Keratinocyte (primary cell): ENCODE results near the gene ACVR1.

Experiments used
- EZH2 ChIP-seq: IDR thresholded peaks from one replicate; pipeline ENCODE4 v1.6.1; 2012; ENCODE audit warnings: inconsistent platforms, mild to moderate bottlenecking, low read length, moderate library complexity
- TF ChIP-seq, protein P1 (sequence below), 3 experiments: IDR thresholded peaks in 1 of 3; conservative IDR thresholded peaks in 1 of 3; optimal IDR thresholded peaks in 1 of 3; 2 replicates in 2 of 3; 3 replicates in 1 of 3; pipeline versions ENCODE3 to v1.5.1; 2011; ENCODE audit warnings: low read length in 3 of 3, mild to moderate bottlenecking in 3 of 3, moderate library complexity in 2 of 3, control low read depth in 1 of 3, inconsistent platforms in 1 of 3; ENCODE audit not compliant: insufficient read depth in 2 of 3; ENCODE audit errors: extremely low read depth in 1 of 3

DNA sequence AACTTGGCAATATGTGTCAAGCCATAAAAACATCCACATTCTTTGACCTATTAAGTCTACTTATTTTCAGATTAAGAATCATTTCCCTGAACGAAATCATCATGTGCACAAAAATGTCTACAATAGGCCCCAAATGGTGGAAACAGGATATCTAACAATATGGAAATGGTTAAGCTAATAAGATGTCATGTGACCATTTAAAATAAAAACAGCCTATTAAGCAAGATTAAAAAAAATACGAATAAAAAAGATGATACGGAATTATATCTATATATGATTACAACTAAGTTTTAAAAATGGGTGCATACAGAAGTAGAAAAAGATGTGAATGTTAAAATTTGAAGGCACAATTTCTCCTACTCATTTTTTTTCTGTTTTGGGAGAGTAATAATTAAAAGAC is 128.8 kb downstream of the ACVR1 start:
- TF ChIP-seq, protein P1, sequence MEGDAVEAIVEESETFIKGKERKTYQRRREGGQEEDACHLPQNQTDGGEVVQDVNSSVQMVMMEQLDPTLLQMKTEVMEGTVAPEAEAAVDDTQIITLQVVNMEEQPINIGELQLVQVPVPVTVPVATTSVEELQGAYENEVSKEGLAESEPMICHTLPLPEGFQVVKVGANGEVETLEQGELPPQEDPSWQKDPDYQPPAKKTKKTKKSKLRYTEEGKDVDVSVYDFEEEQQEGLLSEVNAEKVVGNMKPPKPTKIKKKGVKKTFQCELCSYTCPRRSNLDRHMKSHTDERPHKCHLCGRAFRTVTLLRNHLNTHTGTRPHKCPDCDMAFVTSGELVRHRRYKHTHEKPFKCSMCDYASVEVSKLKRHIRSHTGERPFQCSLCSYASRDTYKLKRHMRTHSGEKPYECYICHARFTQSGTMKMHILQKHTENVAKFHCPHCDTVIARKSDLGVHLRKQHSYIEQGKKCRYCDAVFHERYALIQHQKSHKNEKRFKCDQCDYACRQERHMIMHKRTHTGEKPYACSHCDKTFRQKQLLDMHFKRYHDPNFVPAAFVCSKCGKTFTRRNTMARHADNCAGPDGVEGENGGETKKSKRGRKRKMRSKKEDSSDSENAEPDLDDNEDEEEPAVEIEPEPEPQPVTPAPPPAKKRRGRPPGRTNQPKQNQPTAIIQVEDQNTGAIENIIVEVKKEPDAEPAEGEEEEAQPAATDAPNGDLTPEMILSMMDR (optimal IDR thresholded peaks at IDR 0.05 in 1 of 3, IDR thresholded peaks at IDR 0.05 in 1 of 3, conservative IDR thresholded peaks at IDR 0.05 in 1 of 3; ENCODE audit: extremely low read depth in 1 of 3, insufficient read depth in 2 of 3, low read length in 3 of 3) = no peak
- TF ChIP-seq EZH2 = no peak
